Measurements from ENCODE around the gene VCP.
A peak's percentile ranks its signal among the peaks of the same experiment; 100 is the strongest.

VCP gene

GRCh38 chr9:35104586-35104985 lies 32.2 kb upstream of the VCP start:
- H3K4me3 ChIP-seq (ENCODE audit: low read length, poor library complexity, severe bottlenecking) = no peak overlapping the region
- 0 out of 2 replicates have a peak, but pooled peaks cover 4% of the 10 kb centered on the region for H3F3A ChIP-seq (ENCODE audit: low read depth)
- no peaks in the 10 kb centered on the region for H4K20me1 ChIP-seq (ENCODE audit: insufficient read depth, low read length, poor library complexity, severe bottlenecking)
- no peak overlapping the region for H3K4me2 ChIP-seq (ENCODE audit: low read depth, low read length, poor library complexity, severe bottlenecking)
- H3K4me1 ChIP-seq (ENCODE audit: insufficient read depth, low read length, poor library complexity, severe bottlenecking) = peaks cover 22% of the 10 kb centered on the region
- peaks cover 21% of the 10 kb centered on the region for H3K79me2 ChIP-seq (ENCODE audit: insufficient read depth, low read length)
- TF ChIP-seq, protein P1, sequence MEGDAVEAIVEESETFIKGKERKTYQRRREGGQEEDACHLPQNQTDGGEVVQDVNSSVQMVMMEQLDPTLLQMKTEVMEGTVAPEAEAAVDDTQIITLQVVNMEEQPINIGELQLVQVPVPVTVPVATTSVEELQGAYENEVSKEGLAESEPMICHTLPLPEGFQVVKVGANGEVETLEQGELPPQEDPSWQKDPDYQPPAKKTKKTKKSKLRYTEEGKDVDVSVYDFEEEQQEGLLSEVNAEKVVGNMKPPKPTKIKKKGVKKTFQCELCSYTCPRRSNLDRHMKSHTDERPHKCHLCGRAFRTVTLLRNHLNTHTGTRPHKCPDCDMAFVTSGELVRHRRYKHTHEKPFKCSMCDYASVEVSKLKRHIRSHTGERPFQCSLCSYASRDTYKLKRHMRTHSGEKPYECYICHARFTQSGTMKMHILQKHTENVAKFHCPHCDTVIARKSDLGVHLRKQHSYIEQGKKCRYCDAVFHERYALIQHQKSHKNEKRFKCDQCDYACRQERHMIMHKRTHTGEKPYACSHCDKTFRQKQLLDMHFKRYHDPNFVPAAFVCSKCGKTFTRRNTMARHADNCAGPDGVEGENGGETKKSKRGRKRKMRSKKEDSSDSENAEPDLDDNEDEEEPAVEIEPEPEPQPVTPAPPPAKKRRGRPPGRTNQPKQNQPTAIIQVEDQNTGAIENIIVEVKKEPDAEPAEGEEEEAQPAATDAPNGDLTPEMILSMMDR (conservative IDR thresholded peaks at IDR 0.05; ENCODE audit: low read length) = no peak
- no peak for TF ChIP-seq EZH2phosphoT487 (IDR thresholded peaks at IDR 0.05; ENCODE audit: borderline replicate concordance)
- no peak overlapping the region for H2AFZ ChIP-seq (ENCODE audit: low read length)
- H3K9ac ChIP-seq (ENCODE audit: low read depth, low read length, poor library complexity, severe bottlenecking) = no peak overlapping the region
- peaks cover 12% of the 10 kb centered on the region; the same call in 1 of the 2 replicates for H3K36me3 ChIP-seq (ENCODE audit: insufficient read depth, low read length)
- H3K27me3 ChIP-seq (ENCODE audit: insufficient read depth, low read length, poor library complexity, severe bottlenecking) = no peaks in the 10 kb centered on the region
- no peaks in the 10 kb centered on the region for H3K9me3 ChIP-seq (ENCODE audit: insufficient read depth, low read depth, low read length)
- no peaks in the 10 kb centered on the region for H3K9me2 ChIP-seq (replicated peaks; ENCODE audit: low read depth, low read length)

GRCh38 chr9:35103660-35104191 lies 31.3 kb upstream of the VCP start:
- Histone ChIP-seq H3K79me2 (ENCODE audit: insufficient read depth, low read length) (peaks cover 21% of the 10 kb centered on the region), H3K36me3 (ENCODE audit: insufficient read depth, low read length) (peaks cover 12% of the 10 kb centered on the region; the same call in 1 of the 2 replicates), H3K4me3 (ENCODE audit: low read length, poor library complexity, severe bottlenecking) (peak overlapping the region; percentile 94), H3K27me3 (ENCODE audit: insufficient read depth, low read length, poor library complexity, severe bottlenecking) (no peaks in the 10 kb centered on the region), H3F3A (ENCODE audit: low read depth) (0 out of 2 replicates have a peak, but pooled peaks cover 4% of the 10 kb centered on the region), H3K4me1 (ENCODE audit: insufficient read depth, low read length, poor library complexity, severe bottlenecking) (peaks cover 22% of the 10 kb centered on the region), H4K20me1 (ENCODE audit: insufficient read depth, low read length, poor library complexity, severe bottlenecking) (no peaks in the 10 kb centered on the region), H3K4me2 (ENCODE audit: low read depth, low read length, poor library complexity, severe bottlenecking) (peak overlapping the region; percentile 94), H3K9me3 (ENCODE audit: insufficient read depth, low read depth, low read length) (no peaks in the 10 kb centered on the region), H3K9ac (ENCODE audit: low read depth, low read length, poor library complexity, severe bottlenecking) (peak overlapping the region; percentile 94), H3K9me2 (replicated peaks; ENCODE audit: low read depth, low read length) (no peaks in the 10 kb centered on the region), H2AFZ (ENCODE audit: low read length) (no peak overlapping the region)
- TF ChIP-seq EZH2phosphoT487 (IDR thresholded peaks at IDR 0.05; ENCODE audit: borderline replicate concordance) = no peak

- Histone ChIP-seq H3K9me2 (replicated peaks; ENCODE audit: low read depth, low read length) (no peaks in the 10 kb centered on the region), H3K79me2 (ENCODE audit: insufficient read depth, low read length) (peaks cover 21% of the 10 kb centered on the region), H3K4me3 (ENCODE audit: low read length, poor library complexity, severe bottlenecking) (peak within 1 kb of the TSS; percentile 94), H3F3A (ENCODE audit: low read depth) (0 out of 2 replicates have a peak, but pooled peaks cover 4% of the 10 kb centered on the region), H3K27me3 (ENCODE audit: insufficient read depth, low read length, poor library complexity, severe bottlenecking) (no peaks in the 10 kb centered on the region), H3K9me3 (ENCODE audit: insufficient read depth, low read depth, low read length) (no peaks in the 10 kb centered on the region), H3K4me2 (ENCODE audit: low read depth, low read length, poor library complexity, severe bottlenecking) (peak within 1 kb of the TSS; percentile 94), H4K20me1 (ENCODE audit: insufficient read depth, low read length, poor library complexity, severe bottlenecking) (no peaks in the 10 kb centered on the region), H3K4me1 (ENCODE audit: insufficient read depth, low read length, poor library complexity, severe bottlenecking) (peaks cover 22% of the 10 kb centered on the region), H3K9ac (ENCODE audit: low read depth, low read length, poor library complexity, severe bottlenecking) (peak within 1 kb of the TSS; percentile 94), H3K36me3 (ENCODE audit: insufficient read depth, low read length) (peaks cover 11% of the 10 kb centered on the region; the same call in 1 of the 2 replicates), H2AFZ (ENCODE audit: low read length) (peak within 1 kb of the TSS; percentile 87)
- TF ChIP-seq EZH2phosphoT487 (IDR thresholded peaks at IDR 0.05; ENCODE audit: borderline replicate concordance) = no peak
- TF ChIP-seq, protein P1 (conservative IDR thresholded peaks at IDR 0.05; ENCODE audit: low read length) = no peak
Measured at GRCh38 chr9:35102769-35103659, 30.6 kb upstream of the VCP start, which contains the start of gene STOML2. TSS of gene STOML2 (minus strand) at chr9:35103131. CDS start at chr9:35103094, 37 bp downstream.

Measured in Loucy (cell line).